A549 treated with dexamethasone at 1 μM for 4 hours (cell line): Measurements from ENCODE around the gene GPR137C. TPM values are rescaled to one million over a fixed set of nuclear protein-coding genes. Genes with fewer than 3 reads are reported as not detected.

Experiments
- total RNA-seq: library from RNA; stranded (reverse); fragments of 200-300 nt; extraction: Qiagen RNA extraction; gene quantifications from 5 replicates; pipeline ENCODE4 v1.2.3, GENCODE V29; 2022

GPR137C gene, protein sequence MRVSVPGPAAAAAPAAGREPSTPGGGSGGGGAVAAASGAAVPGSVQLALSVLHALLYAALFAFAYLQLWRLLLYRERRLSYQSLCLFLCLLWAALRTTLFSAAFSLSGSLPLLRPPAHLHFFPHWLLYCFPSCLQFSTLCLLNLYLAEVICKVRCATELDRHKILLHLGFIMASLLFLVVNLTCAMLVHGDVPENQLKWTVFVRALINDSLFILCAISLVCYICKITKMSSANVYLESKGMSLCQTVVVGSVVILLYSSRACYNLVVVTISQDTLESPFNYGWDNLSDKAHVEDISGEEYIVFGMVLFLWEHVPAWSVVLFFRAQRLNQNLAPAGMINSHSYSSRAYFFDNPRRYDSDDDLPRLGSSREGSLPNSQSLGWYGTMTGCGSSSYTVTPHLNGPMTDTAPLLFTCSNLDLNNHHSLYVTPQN
- total RNA-seq = 0.06 to 0.08 TPM (median 0.07 TPM) in 5 replicates

GRCh38 chr14:52552063-52552988, at the start of gene GPR137C, which contains the start of gene TXNDC16:
Gene GPR137C (plus strand): TSS chr14:52552836. CDS start chr14:52553148, 312 bp downstream.
Gene TXNDC16 (minus strand): TSS chr14:52552505. CDS start chr14:52543557, 8,948 bp downstream.

Other genes with a start within 250 kb of the GPR137C start
- 2.7 to 4.6 TPM (median 4.2 TPM) in 5 replicates for gene PTGER2, start 238.5 kb upstream of the GPR137C start, total RNA-seq
- 0.78 to 1.5 TPM (median 1.4 TPM) in 5 replicates for gene TXNDC16, start 331 bp upstream of the GPR137C start, total RNA-seq
- 41.2 to 55.5 TPM (median 51.2 TPM) in 5 replicates for gene ERO1A, start 142.7 kb downstream of the GPR137C start, total RNA-seq
- 87.9 to 117 TPM (median 91.3 TPM) in 5 replicates for gene PSMC6, start 154.4 kb downstream of the GPR137C start, total RNA-seq
- gene STYX, start 177.3 kb downstream of the GPR137C start, total RNA-seq = 5.0 to 8.5 TPM (median 7.1 TPM) in 5 replicates
- gene GNPNAT1, start 238.8 kb downstream of the GPR137C start, total RNA-seq = 45.8 to 57.0 TPM (median 53.2 TPM) in 5 replicates